HCT116 (cell line): ENCODE measurements around the gene CLEC11A. TPM values are rescaled to one million over a fixed set of nuclear protein-coding genes. Genes with fewer than 3 reads are reported as not detected.

Experiments
- ATAC-seq: fragments of 200-7000 bp; cut with Tn5 transposase; 2 replicates; pipeline ENCODE4 v1.9.1; 2020; ENCODE audit warnings: mild to moderate bottlenecking, moderate library complexity
- BruUV-seq: library from RNA; stranded (reverse); fragments of 400-500 nt; replicated peaks from 2 replicates; lab custom pipeline; 2021; lab: Mats Ljungman, UMichigan
- CTCF ChIA-PET: fragments of 300-600 bp; sonication (Branson Sonifier 250); formaldehyde crosslinking; loops from one replicate; lab custom pipeline; 2021; ENCODE audit warnings: antibody characterized with exemption; lab: Charles Lee
- POLR2A ChIA-PET: fragments of 300-600, 350-600 bp; sonication (Branson Sonifier 250); formaldehyde crosslinking; loops from one replicate; lab custom pipeline; 2021; ENCODE audit warnings: antibody characterized with exemption; lab: Charles Lee
- RAD21 ChIA-PET, 2 experiments: fragments of 300-600 bp; sonication (Branson Sonifier 250); formaldehyde crosslinking; loops; one replicate each; lab custom pipeline; 2023; ENCODE audit warnings: low total read pairs in 2 of 2; ENCODE audit not compliant: uncharacterized antibody in 2 of 2, unreplicated experiment in 2 of 2, low non-redundant PET in 1 of 2; lab: Charles Lee
- DNase-seq: peaks from one replicate; pipeline ENCODE4 v3.0.0-alpha.2; 2010; ENCODE audit warnings: low read depth, low spot score
- H2AFZ ChIP-seq: fragments of 200-600 bp; shearing (Covaris generic), sonication (generic); 2 replicates; pipeline ENCODE4 v1.6.1; 2017; ENCODE audit warnings: low read depth, mixed run types, mixed read lengths, antibody characterized with exemption, low read length; ENCODE audit not compliant: poor library complexity, severe bottlenecking
- H3K27ac ChIP-seq: 2 replicates; pipeline ENCODE4 v1.5.1; 2012; ENCODE audit warnings: low read depth, low read length
- H3K27me3 ChIP-seq: fragments of 200-600 bp; sonication (generic); 2 replicates; pipeline ENCODE4 v1.6.1; 2016; ENCODE audit warnings: mixed run types, low read length, mixed read lengths; ENCODE audit not compliant: insufficient read depth
- H3K36me3 ChIP-seq, 2 experiments: fragments of 200-500 bp in 1 of 2; fragments of 200-600 bp in 1 of 2; sonication (Bioruptor generic) in 1 of 2; sonication (generic) in 1 of 2; 2 replicates each; pipeline versions ENCODE4 v1.5.1 to v1.6.1; 2014 to 2016; ENCODE audit warnings: low read length in 2 of 2, inconsistent platforms in 1 of 2, mixed read lengths in 1 of 2, mixed run types in 1 of 2; ENCODE audit not compliant: insufficient read depth in 2 of 2, control insufficient read depth in 1 of 2
- H3K4me1 ChIP-seq, 2 experiments: fragments of 200-600 bp in 1 of 2; sonication (generic) in 1 of 2; 2 replicates each; pipeline versions ENCODE4 v1.5.1 to v1.6.1; 2012 to 2017; ENCODE audit warnings: low read length in 2 of 2, inconsistent platforms in 1 of 2, mild to moderate bottlenecking in 1 of 2, mixed read lengths in 1 of 2, mixed run types in 1 of 2, moderate library complexity in 1 of 2; ENCODE audit not compliant: insufficient read depth in 2 of 2, control insufficient read depth in 1 of 2
- H3K4me2 ChIP-seq: fragments of 200-600 bp; sonication (generic); 2 replicates; pipeline ENCODE4 v1.6.1; 2017; ENCODE audit warnings: mixed run types, low read length, mixed read lengths
- H3K4me3 ChIP-seq, 2 experiments: fragments of 200-600 bp in 1 of 2; sonication (generic) in 1 of 2; replicated peaks in 1 of 2; 2 replicates each; pipeline ENCODE4 v1.5.1; 2011 to 2016; ENCODE audit warnings: low read length in 2 of 2, control low read depth in 1 of 2, low read depth in 1 of 2, mild to moderate bottlenecking in 1 of 2, mixed read lengths in 1 of 2, mixed run types in 1 of 2
- H3K79me2 ChIP-seq: fragments of 200-600 bp; sonication (generic); 2 replicates; pipeline ENCODE4 v1.6.1; 2017; ENCODE audit warnings: mild to moderate bottlenecking, mixed run types, low read length, moderate library complexity, mixed read lengths; ENCODE audit not compliant: insufficient read depth
- H3K9ac ChIP-seq: fragments of 200-600 bp; sonication (generic); 2 replicates; pipeline ENCODE4 v1.6.1; 2016; ENCODE audit warnings: low read length, mixed read lengths
- H3K9me2 ChIP-seq: fragments of 200-600 bp; sonication (generic), shearing (Covaris generic); 2 replicates; pipeline ENCODE4 v1.6.1; 2017; ENCODE audit warnings: mixed run types, mild to moderate bottlenecking, moderate library complexity; ENCODE audit not compliant: insufficient read depth
- H3K9me3 ChIP-seq, 2 experiments: fragments of 200-500 bp in 1 of 2; fragments of 200-600 bp in 1 of 2; sonication (Bioruptor generic) in 1 of 2; sonication (generic) in 1 of 2; 2 replicates each; pipeline ENCODE4 v1.6.1; 2014 to 2017; ENCODE audit warnings: low read length in 2 of 2, mixed read lengths in 2 of 2, inconsistent platforms in 1 of 2, low read depth in 1 of 2, mild to moderate bottlenecking in 1 of 2, mixed run types in 1 of 2, moderate library complexity in 1 of 2; ENCODE audit not compliant: control insufficient read depth in 1 of 2, insufficient read depth in 1 of 2
- H4K20me1 ChIP-seq: fragments of 200-600 bp; sonication (generic), shearing (Covaris generic); 2 replicates; pipeline ENCODE4 v1.6.1; 2017; ENCODE audit warnings: mixed run types, mild to moderate bottlenecking, moderate library complexity; ENCODE audit not compliant: insufficient read depth
- CBX3 ChIP-seq: IDR thresholded peaks from 2 replicates; pipeline ENCODE4 v1.6.1; 2012; ENCODE audit warnings: low read depth
- CEBPB ChIP-seq: IDR thresholded peaks from 2 replicates; pipeline ENCODE4 v1.6.1; 2012; ENCODE audit warnings: low read depth
- ELF1 ChIP-seq: IDR thresholded peaks from 2 replicates; pipeline ENCODE4 v1.6.1; 2012; ENCODE audit warnings: low read depth, borderline replicate concordance
- FOSL1 ChIP-seq: IDR thresholded peaks from 2 replicates; pipeline ENCODE4 v1.6.1; 2012; ENCODE audit warnings: low read depth
- JUND ChIP-seq: IDR thresholded peaks from 2 replicates; pipeline ENCODE4 v1.6.1; 2012
- RAD21 ChIP-seq: IDR thresholded peaks from 2 replicates; pipeline ENCODE4 v1.6.1; 2012; ENCODE audit warnings: low read depth, mild to moderate bottlenecking
- TCF7L2 ChIP-seq: IDR thresholded peaks from 2 replicates; pipeline ENCODE4 v1.7.0; 2011; ENCODE audit warnings: borderline replicate concordance, inconsistent platforms; ENCODE audit not compliant: insufficient read depth, insufficient read length; ENCODE audit errors: extremely low read depth
- YY1 ChIP-seq: IDR thresholded peaks from 2 replicates; pipeline ENCODE4 v1.6.1; 2011; ENCODE audit warnings: low read length, low read depth, moderate library complexity, mild to moderate bottlenecking; ENCODE audit not compliant: insufficient replicate concordance; ENCODE audit errors: extremely low read depth
- intact Hi-C: fragments of 100-400 bp; cut with micrococcal nuclease; formaldehyde crosslinking; loops from 2 replicates; pipeline ENCODE4 v1.10.0; 2022
- total RNA-seq: library from RNA; stranded (reverse); gene quantifications from one replicate; pipeline ENCODE4 v1.2.1, GENCODE V29; 2021; ENCODE audit not compliant: unreplicated experiment
- TF ChIP-seq, protein P1 (sequence below): IDR thresholded peaks from 2 replicates; pipeline ENCODE4 v1.6.1; 2012
- TF ChIP-seq, protein P2 (sequence below): IDR thresholded peaks from 2 replicates; pipeline ENCODE4 v1.6.1; 2011; ENCODE audit warnings: mild to moderate bottlenecking, low read length, moderate library complexity; ENCODE audit not compliant: insufficient replicate concordance; ENCODE audit errors: extremely low read depth
- TF ChIP-seq, protein P3 (sequence below): IDR thresholded peaks from 2 replicates; pipeline ENCODE4 v1.6.1; 2012
- TF ChIP-seq, protein P4 (sequence below): IDR thresholded peaks from 2 replicates; pipeline ENCODE4 v1.6.1; 2012; ENCODE audit warnings: low read depth

CLEC11A gene
- total RNA-seq, 1 experiment from 2014 or later = 7.1 TPM

DNA sequence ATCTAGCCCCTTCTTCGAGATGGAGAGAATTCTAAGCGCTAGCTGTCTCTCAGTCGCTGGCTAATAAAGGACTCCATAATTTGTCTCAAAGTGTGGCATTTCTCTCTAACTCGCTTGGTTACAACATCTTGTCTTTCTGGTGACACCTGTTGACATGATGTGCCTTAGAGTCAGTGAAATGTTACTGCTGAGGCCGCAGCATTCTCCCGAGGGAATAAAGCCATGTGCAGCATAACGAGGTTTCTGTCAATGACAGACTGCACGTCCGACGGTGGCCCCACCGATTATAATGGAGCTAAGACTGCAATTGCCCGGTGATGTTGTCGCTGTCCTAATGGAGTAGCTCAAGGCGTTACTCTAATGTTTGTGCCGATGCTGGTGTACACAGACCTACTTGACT is 26.8 kb downstream of the CLEC11A start:
- intact Hi-C loops = no loop called here
- Histone ChIP-seq H3K27ac (no peak overlapping the region), H3K9ac (no peak overlapping the region), H3K4me1 (no peaks in the 10 kb centered on the region)
- no peak for ATAC-seq
- POLR2A ChIA-PET = no interaction called here
- no TSS peak for BruUV-seq
- no peak for TF ChIP-seq JUND
- no peak for TF ChIP-seq ELF1
- no peak for TF ChIP-seq YY1
- no peak for TF ChIP-seq TCF7L2
- TF ChIP-seq, protein P1, sequence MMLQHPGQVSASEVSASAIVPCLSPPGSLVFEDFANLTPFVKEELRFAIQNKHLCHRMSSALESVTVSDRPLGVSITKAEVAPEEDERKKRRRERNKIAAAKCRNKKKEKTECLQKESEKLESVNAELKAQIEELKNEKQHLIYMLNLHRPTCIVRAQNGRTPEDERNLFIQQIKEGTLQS = no peak
- TF ChIP-seq, protein P2, sequence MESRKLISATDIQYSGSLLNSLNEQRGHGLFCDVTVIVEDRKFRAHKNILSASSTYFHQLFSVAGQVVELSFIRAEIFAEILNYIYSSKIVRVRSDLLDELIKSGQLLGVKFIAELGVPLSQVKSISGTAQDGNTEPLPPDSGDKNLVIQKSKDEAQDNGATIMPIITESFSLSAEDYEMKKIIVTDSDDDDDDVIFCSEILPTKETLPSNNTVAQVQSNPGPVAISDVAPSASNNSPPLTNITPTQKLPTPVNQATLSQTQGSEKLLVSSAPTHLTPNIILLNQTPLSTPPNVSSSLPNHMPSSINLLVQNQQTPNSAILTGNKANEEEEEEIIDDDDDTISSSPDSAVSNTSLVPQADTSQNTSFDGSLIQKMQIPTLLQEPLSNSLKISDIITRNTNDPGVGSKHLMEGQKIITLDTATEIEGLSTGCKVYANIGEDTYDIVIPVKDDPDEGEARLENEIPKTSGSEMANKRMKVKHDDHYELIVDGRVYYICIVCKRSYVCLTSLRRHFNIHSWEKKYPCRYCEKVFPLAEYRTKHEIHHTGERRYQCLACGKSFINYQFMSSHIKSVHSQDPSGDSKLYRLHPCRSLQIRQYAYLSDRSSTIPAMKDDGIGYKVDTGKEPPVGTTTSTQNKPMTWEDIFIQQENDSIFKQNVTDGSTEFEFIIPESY = no peak
- TF ChIP-seq CEBPB = no peak
- no peak for TF ChIP-seq FOSL1
- TF ChIP-seq CBX3 = no peak
- TF ChIP-seq RAD21 = no peak
- TF ChIP-seq, protein P3, sequence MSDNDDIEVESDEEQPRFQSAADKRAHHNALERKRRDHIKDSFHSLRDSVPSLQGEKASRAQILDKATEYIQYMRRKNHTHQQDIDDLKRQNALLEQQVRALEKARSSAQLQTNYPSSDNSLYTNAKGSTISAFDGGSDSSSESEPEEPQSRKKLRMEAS = no peak
- TF ChIP-seq, protein P4, sequence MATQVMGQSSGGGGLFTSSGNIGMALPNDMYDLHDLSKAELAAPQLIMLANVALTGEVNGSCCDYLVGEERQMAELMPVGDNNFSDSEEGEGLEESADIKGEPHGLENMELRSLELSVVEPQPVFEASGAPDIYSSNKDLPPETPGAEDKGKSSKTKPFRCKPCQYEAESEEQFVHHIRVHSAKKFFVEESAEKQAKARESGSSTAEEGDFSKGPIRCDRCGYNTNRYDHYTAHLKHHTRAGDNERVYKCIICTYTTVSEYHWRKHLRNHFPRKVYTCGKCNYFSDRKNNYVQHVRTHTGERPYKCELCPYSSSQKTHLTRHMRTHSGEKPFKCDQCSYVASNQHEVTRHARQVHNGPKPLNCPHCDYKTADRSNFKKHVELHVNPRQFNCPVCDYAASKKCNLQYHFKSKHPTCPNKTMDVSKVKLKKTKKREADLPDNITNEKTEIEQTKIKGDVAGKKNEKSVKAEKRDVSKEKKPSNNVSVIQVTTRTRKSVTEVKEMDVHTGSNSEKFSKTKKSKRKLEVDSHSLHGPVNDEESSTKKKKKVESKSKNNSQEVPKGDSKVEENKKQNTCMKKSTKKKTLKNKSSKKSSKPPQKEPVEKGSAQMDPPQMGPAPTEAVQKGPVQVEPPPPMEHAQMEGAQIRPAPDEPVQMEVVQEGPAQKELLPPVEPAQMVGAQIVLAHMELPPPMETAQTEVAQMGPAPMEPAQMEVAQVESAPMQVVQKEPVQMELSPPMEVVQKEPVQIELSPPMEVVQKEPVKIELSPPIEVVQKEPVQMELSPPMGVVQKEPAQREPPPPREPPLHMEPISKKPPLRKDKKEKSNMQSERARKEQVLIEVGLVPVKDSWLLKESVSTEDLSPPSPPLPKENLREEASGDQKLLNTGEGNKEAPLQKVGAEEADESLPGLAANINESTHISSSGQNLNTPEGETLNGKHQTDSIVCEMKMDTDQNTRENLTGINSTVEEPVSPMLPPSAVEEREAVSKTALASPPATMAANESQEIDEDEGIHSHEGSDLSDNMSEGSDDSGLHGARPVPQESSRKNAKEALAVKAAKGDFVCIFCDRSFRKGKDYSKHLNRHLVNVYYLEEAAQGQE = no peak
- TF ChIP-seq, all 23 proteins: peak for 0
- Histone ChIP-seq H2AFZ (no peak overlapping the region), H3K27me3 (no peaks in the 10 kb centered on the region), H3K36me3 (no peaks in the 10 kb centered on the region), H3K9me3 (no peaks in the 10 kb centered on the region), H3K9me2 (no peaks in the 10 kb centered on the region), H4K20me1 (no peaks in the 10 kb centered on the region), H3K4me3 (no peak overlapping the region), H3K4me2 (no peak overlapping the region), H3K79me2 (no peaks in the 10 kb centered on the region)
- RAD21 ChIA-PET = no interaction called here
- CTCF ChIA-PET = interaction anchor here (1.8 kb wide), 1 partner anchor 25 kb away, joined by 7 read pairs; no protein-coding TSS in a partner anchor
- DNase-seq = no peak
